Measurements from ENCODE around the gene ERICH4.

The ERICH4 gene

DNA sequence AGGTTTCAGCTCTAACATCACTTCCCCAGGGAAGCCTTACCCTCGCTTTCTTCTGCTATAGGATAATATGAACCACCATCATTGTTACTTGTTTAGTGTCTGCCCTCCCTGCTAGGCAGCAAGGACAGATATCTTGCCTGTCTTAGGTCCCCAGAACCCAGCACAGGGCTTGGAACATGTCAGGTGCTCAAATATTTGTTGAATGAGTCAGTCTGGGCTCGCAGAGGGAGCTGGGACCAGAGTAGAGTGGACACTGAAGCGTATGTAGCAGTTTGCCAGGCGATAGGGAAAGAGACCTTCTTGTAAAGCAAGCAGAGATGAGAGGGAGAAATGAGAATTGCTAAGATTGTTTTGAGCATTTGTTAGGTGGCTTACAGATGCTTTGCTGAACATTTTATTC, 33.7 kb upstream of the ERICH4 start:
- TF ChIP-seq, protein P1, sequence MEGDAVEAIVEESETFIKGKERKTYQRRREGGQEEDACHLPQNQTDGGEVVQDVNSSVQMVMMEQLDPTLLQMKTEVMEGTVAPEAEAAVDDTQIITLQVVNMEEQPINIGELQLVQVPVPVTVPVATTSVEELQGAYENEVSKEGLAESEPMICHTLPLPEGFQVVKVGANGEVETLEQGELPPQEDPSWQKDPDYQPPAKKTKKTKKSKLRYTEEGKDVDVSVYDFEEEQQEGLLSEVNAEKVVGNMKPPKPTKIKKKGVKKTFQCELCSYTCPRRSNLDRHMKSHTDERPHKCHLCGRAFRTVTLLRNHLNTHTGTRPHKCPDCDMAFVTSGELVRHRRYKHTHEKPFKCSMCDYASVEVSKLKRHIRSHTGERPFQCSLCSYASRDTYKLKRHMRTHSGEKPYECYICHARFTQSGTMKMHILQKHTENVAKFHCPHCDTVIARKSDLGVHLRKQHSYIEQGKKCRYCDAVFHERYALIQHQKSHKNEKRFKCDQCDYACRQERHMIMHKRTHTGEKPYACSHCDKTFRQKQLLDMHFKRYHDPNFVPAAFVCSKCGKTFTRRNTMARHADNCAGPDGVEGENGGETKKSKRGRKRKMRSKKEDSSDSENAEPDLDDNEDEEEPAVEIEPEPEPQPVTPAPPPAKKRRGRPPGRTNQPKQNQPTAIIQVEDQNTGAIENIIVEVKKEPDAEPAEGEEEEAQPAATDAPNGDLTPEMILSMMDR (IDR thresholded peaks at IDR 0.05; ENCODE audit: low read depth, low read length), result no peak
- DNase-seq (ENCODE audit: extremely low read depth, low read depth), result no peak

DNA sequence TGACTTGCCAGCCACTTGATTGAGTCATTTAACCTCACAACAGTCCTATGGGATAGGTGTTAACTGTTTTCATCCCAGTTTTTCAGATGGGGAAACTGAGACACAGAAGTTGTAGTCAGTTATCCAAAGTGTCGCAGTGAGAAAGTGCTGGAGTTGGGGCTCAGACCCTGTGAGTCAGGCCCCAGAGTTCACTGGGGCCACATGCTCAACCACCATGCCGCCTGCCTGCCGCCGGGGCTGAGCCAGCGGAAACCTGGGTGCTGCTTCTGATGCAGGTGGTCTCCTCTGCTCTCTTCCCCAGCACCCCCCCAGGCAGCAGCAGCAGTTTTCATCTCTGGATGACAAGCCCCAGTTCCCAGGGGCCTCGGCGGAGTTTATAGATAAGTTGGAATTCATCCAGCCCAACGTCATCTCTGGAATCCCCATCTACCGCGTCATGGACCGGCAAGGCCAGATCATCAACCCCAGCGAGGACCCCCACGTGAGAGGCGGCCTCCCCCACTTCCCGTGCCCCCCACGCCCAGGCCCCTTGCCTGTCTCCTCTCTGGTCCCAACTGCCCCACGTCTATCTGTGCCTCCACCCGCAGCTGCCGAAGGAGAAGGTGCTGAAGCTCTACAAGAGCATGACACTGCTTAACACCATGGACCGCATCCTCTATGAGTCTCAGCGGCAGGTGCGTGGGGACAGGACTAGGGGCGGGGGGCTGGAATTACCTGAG, 32.5 kb upstream of the ERICH4 start:
- DNase-seq (ENCODE audit: extremely low read depth, low read depth), result no peak
- TF ChIP-seq, protein P1 (IDR thresholded peaks at IDR 0.05; ENCODE audit: low read depth, low read length), result no peak

DNA sequence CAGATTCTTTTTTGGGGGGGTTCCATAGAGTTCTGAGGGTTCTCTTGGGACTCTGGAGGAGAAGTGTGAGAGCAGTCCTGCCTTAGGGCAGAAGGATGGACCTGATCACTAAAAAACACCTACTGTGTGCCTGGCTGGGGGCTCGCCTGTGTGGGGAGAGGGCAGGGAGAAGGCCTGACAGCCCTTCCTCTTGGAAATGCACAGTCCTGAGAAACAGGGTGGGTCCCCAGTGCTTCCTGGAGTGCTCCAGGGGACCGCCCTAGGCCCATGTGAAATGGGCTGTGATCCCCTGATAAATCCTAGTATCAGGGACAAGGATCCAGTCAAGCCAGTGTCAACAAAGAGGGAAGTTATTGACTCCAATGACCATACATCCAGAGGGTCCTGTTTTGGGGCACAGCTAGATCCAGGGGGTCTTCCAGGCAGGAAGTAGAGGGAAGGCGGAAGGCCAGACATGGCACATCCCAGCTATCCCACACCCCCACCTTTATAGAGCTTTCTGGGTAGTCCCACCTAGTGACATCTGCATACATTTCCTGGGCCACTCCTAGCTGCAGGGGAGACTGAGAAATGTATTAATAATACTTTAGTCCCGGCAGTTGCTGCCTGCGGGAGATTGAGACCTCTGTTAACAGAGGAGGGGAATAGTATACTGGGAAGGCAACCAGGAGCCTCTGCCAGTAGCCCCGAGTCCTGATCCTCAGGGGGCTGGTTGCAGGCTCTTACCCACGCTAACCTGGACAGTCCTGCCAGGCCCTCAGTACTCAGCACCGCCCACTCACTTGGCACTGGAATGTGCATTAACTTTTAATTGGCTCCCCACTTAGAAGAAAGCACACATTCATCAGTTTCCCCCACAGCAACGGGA, 31.6 kb upstream of the ERICH4 start:
- DNase-seq (ENCODE audit: extremely low read depth, low read depth), result no peak
- TF ChIP-seq, protein P1 (IDR thresholded peaks at IDR 0.05; ENCODE audit: low read depth, low read length), result no peak

DNA sequence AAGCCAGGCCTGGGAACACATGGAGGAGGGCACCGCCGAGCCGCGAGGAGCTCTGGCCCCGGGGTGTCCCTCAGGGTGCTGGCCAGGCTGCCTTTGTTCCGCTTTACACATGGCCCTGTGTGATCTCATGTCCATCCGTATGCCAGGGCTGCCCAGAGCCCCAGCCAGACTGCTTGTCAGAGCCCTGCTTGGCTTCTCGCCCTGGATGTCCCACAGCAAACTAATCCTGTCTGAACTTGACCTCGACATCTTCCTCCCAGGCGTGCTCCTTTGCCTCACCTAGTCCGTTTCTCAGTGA, 31.0 kb upstream of the ERICH4 start:
- TF ChIP-seq, protein P1 (IDR thresholded peaks at IDR 0.05; ENCODE audit: low read depth, low read length), result no peak
- no peak for DNase-seq (ENCODE audit: extremely low read depth, low read depth)

DNA sequence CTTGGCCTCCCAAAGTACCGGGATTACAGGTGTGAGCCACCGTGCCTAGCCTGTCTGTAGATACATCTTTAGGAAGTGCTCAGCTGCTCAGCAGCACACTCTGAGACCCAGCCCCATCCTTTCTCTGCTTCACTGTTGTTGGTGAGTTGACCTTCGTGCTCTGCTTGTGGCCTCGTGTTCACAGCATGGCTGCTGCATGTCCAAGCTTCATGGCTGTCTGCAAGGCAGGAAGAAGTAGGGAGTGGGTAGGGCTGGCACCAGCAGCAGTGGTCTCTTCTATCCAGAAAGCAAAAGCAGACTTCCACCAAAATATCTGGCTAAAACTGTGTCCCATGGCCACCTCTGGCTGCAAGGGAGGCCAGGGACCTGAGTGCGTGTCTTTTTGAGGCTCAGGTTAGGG, 30.0 kb upstream of the ERICH4 start:
- DNase-seq (ENCODE audit: extremely low read depth, low read depth), result no peak
- TF ChIP-seq, protein P1 (IDR thresholded peaks at IDR 0.05; ENCODE audit: low read depth, low read length), result no peak

DNA sequence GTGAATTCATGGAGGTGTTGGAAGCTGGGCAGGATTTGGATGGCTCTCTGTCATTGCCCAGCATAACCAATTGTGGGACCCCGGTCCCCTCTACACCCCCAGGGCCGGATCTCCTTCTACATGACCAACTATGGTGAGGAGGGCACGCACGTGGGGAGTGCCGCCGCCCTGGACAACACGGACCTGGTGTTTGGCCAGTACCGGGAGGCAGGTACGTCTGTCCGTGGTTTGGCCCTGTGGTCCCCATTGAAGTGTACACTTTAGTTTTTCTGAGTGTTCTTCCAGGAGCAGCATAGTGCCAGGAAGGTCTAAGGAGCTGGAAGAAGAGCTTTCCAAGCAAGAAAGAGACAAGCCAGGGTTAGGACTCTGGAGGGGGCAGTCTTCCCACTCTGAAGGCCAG, 29.0 kb upstream of the ERICH4 start:
- no peak for DNase-seq (ENCODE audit: extremely low read depth, low read depth)
- TF ChIP-seq, protein P1 (IDR thresholded peaks at IDR 0.05; ENCODE audit: low read depth, low read length), result no peak

DNA sequence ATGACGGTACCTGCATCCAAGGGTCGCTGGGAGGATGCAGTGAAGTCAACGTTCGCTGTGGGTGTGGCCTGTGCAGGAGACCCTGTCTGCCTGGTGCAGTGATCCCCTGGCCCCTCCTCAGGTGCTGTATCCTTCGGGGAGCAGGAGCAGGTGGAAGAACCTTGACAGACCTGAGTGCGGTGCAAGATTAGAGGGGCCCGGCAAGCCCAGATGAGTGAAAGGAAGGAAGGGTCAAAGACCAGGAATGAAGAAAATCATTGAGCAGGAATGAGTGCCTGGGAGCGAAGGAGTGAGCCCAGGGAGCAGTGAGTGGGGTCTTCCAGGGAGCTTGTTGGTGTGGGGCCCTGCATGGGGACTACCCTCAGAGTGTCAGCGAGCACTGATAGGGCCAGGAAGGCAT, 28.5 kb upstream of the ERICH4 start:
- DNase-seq (ENCODE audit: extremely low read depth, low read depth), result no peak
- TF ChIP-seq, protein P1 (IDR thresholded peaks at IDR 0.05; ENCODE audit: low read depth, low read length), result no peak
